Neural progenitor cell (in vitro differentiated cells): ENCODE measurements around the gene AARS2. TPM values are rescaled to one million over a fixed set of nuclear protein-coding genes. Genes with fewer than 3 reads are reported as not detected.
A peak's percentile ranks its signal among the peaks of the same experiment; 100 is the strongest.
"Not testable (repeated sequence)": the region's sequence is repeated elsewhere in the genome, so short reads cannot be mapped to it uniquely, and the experiment has no call there.

Source experiments
- DNase-seq: peaks from one replicate; pipeline ENCODE4 v3.0.0-alpha.2; 2016; ENCODE audit warnings: low spot score
- H2AFZ ChIP-seq: fragments of 200-600 bp; sonication (generic); replicated peaks from 2 replicates; pipeline ENCODE4 v1.6.1; 2016; ENCODE audit warnings: antibody characterized with exemption
- H3F3A ChIP-seq: fragments of 200-600 bp; sonication (generic); 2 replicates; pipeline ENCODE4 v1.6.1; 2016; ENCODE audit warnings: antibody characterized with exemption, low read depth
- H3K27ac ChIP-seq: fragments of 200-600 bp; sonication (generic); 2 replicates; pipeline ENCODE4 v1.5.1; 2016; ENCODE audit warnings: mild to moderate bottlenecking
- H3K27me3 ChIP-seq: fragments of 200-600 bp; sonication (generic); 2 replicates; pipeline ENCODE4 v1.6.1; 2016; ENCODE audit warnings: mild to moderate bottlenecking, moderate library complexity
- H3K36me3 ChIP-seq: fragments of 200-600 bp; sonication (generic); 2 replicates; pipeline ENCODE4 v1.5.1; 2016
- H3K4me1 ChIP-seq: fragments of 200-600 bp; sonication (generic); 2 replicates; pipeline ENCODE4 v1.6.1; 2016; ENCODE audit warnings: mixed run types
- H3K4me2 ChIP-seq: fragments of 200-600 bp; sonication (generic); 2 replicates; pipeline ENCODE4 v1.6.1; 2016
- H3K4me3 ChIP-seq: fragments of 200-600 bp; sonication (generic); 2 replicates; pipeline ENCODE4 v1.5.1; 2016
- H3K79me2 ChIP-seq: fragments of 200-600 bp; sonication (generic); 2 replicates; pipeline ENCODE4 v1.6.1; 2016; ENCODE audit warnings: low read depth
- H3K9ac ChIP-seq: fragments of 200-600 bp; sonication (generic); 2 replicates; pipeline ENCODE4 v1.6.1; 2016
- H3K9me3 ChIP-seq: fragments of 200-600 bp; sonication (generic); 2 replicates; pipeline ENCODE4 v1.5.1; 2016; ENCODE audit warnings: low read depth
- H4K20me1 ChIP-seq: fragments of 200-600 bp; sonication (generic); 2 replicates; pipeline ENCODE4 v1.6.1; 2016; ENCODE audit warnings: low read depth
- H3K27ac Mint-ChIP-seq: 3 replicates; pipeline ENCODE4 v1.8.0; 2021; ENCODE audit warnings: mixed read lengths
- H3K27me3 Mint-ChIP-seq: 2 replicates; pipeline ENCODE4 v1.8.0; 2022; ENCODE audit warnings: low read depth, mild to moderate bottlenecking, inconsistent platforms, moderate library complexity, mixed read lengths; ENCODE audit not compliant: insufficient read depth
- H3K36me3 Mint-ChIP-seq: 3 replicates; pipeline ENCODE4 v1.8.0; 2021; ENCODE audit warnings: mixed read lengths
- H3K4me1 Mint-ChIP-seq: 3 replicates; pipeline ENCODE4 v1.8.0; 2021; ENCODE audit warnings: mixed read lengths
- H3K4me3 Mint-ChIP-seq: 3 replicates; pipeline ENCODE4 v1.8.0; 2021; ENCODE audit warnings: mild to moderate bottlenecking, moderate library complexity, mixed read lengths
- H3K9me3 Mint-ChIP-seq: 3 replicates; pipeline ENCODE4 v1.8.0; 2020; ENCODE audit warnings: mixed read lengths
- EZH2 ChIP-seq: fragments of 200-600 bp; sonication (generic); IDR thresholded peaks from 2 replicates; pipeline ENCODE4 v1.6.1; 2017; ENCODE audit warnings: antibody characterized with exemption, mild to moderate bottlenecking, moderate library complexity
- EZH2phosphoT487 ChIP-seq: fragments of 200-600 bp; sonication (generic); IDR thresholded peaks from 2 replicates; pipeline ENCODE4 v1.6.1; 2017; ENCODE audit warnings: antibody characterized with exemption
- total RNA-seq: library from RNA; depleted of rRNA; stranded (reverse); fragments of >200 nt; gene quantifications from 2 replicates; pipeline ENCODE4 v1.2.3, GENCODE V29; 2015; ENCODE audit warnings: low replicate concordance
- TF ChIP-seq, protein P1 (sequence below): fragments of 200-600 bp; sonication (generic); IDR thresholded peaks from 2 replicates; pipeline ENCODE4 v1.5.1; 2017; ENCODE audit warnings: antibody characterized with exemption, mild to moderate bottlenecking

The AARS2 gene
- total RNA-seq, 1 donor from 2014 or later, result 16.1 TPM

DNA sequence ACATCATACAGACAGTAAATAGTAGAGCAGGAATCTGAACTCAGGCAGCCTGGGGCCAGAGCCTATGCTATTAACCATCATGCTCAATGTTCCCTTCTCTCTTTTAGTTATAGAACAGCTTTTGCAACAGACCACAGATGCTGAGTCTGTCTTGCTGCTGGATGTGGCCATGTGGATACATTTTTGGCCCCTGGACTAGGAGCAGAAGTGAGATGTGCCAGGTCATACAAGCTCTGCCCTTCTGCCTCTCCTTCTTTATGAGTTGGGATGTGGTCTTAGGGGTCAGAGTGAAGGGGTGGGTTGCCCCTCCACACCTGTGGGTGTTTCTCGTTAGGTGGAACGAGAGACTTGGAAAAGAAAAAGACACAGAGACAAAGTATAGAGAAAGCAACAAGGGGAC lies 14.6 kb upstream of the AARS2 start:
- no peaks in the 10 kb centered on the region for H3K9me3 ChIP-seq
- no peaks in the 10 kb centered on the region for H4K20me1 ChIP-seq
- H3K4me3 ChIP-seq, result peak overlapping the region; percentile 38
- Mint-ChIP-seq H3K4me3 (peak overlapping the region; percentile 39), H3K27me3 (peaks cover 6% of the 10 kb centered on the region), H3K4me1 (peaks cover 23% of the 10 kb centered on the region), H3K9me3 (no peaks in the 10 kb centered on the region), H3K36me3 (no peaks in the 10 kb centered on the region), H3K27ac (peak overlapping the region; percentile 24)
- DNase-seq, result no peak
- H3K4me2 ChIP-seq, result peak overlapping the region; percentile 76
- H3K27me3 ChIP-seq, result peaks cover 7% of the 10 kb centered on the region
- no peak overlapping the region for H3K27ac ChIP-seq
- H3K36me3 ChIP-seq, result no peaks in the 10 kb centered on the region
- no peak overlapping the region for H3K9ac ChIP-seq
- peak overlapping the region; percentile 38 for H2AFZ ChIP-seq
- H3K79me2 ChIP-seq, result no peaks in the 10 kb centered on the region
- TF ChIP-seq, protein P1, sequence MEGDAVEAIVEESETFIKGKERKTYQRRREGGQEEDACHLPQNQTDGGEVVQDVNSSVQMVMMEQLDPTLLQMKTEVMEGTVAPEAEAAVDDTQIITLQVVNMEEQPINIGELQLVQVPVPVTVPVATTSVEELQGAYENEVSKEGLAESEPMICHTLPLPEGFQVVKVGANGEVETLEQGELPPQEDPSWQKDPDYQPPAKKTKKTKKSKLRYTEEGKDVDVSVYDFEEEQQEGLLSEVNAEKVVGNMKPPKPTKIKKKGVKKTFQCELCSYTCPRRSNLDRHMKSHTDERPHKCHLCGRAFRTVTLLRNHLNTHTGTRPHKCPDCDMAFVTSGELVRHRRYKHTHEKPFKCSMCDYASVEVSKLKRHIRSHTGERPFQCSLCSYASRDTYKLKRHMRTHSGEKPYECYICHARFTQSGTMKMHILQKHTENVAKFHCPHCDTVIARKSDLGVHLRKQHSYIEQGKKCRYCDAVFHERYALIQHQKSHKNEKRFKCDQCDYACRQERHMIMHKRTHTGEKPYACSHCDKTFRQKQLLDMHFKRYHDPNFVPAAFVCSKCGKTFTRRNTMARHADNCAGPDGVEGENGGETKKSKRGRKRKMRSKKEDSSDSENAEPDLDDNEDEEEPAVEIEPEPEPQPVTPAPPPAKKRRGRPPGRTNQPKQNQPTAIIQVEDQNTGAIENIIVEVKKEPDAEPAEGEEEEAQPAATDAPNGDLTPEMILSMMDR, result no peak
- no peak for TF ChIP-seq EZH2phosphoT487
- TF ChIP-seq EZH2, result no peak
- H3F3A ChIP-seq, result no peaks in the 10 kb centered on the region
- H3K4me1 ChIP-seq, result peaks cover 13% of the 10 kb centered on the region

DNA sequence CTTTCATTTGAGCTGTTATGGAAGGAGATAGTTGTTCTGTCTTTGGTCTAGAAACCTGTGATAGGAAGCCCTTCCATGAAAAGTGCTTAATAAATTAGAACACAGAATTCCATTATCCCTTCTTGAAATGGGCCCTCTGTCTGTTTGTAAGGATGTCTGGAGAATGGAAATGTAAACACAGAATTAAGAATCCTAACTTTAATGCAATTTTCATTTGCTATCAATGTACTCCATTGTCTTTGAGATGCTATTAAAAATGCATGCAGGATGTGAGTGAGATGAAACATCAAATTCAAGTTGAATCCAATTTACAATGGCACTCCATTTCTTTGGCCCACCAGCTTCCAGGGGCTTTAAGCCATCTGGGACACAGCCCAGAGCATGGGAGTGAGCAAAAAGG lies 13.9 kb upstream of the AARS2 start:
- Histone ChIP-seq H3K27ac (no peak overlapping the region), H3K9me3 (no peaks in the 10 kb centered on the region), H3K4me2 (no peak overlapping the region), H3K4me3 (no peak overlapping the region), H3K27me3 (peaks cover 7% of the 10 kb centered on the region), H3K79me2 (no peaks in the 10 kb centered on the region), H3K9ac (no peak overlapping the region), H3K36me3 (no peaks in the 10 kb centered on the region), H3K4me1 (peaks cover 13% of the 10 kb centered on the region), H3F3A (no peaks in the 10 kb centered on the region), H2AFZ (no peak overlapping the region), H4K20me1 (no peaks in the 10 kb centered on the region)
- H3K9me3 Mint-ChIP-seq, result no peaks in the 10 kb centered on the region
- peaks cover 6% of the 10 kb centered on the region for H3K27me3 Mint-ChIP-seq
- peaks cover 17% of the 10 kb centered on the region for H3K4me1 Mint-ChIP-seq
- no peak overlapping the region for H3K4me3 Mint-ChIP-seq
- TF ChIP-seq, protein P1, result no peak
- TF ChIP-seq EZH2phosphoT487 (no peak), EZH2 (no peak)
- DNase-seq, result no peak
- no peak overlapping the region for H3K27ac Mint-ChIP-seq
- no peaks in the 10 kb centered on the region for H3K36me3 Mint-ChIP-seq

DNA sequence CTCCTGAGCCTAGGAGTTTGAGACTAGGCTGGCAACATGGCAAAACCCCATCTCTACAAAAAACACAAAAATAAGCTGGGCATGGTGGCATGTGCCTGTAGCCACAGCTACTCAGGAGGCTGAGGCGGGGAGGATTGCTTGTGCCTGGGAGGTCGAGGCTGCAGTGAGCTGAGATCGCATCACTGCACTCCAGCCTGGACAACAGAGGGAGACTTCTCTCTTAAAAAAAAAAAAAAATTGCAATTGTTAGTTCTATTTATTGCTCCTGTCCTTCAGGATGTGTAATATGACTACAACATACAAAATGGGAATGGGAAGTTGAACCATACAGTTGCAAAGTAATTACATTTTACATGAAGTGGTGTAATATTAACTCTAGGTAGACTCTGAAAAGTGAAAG lies 8.1 kb upstream of the AARS2 start:
- Histone ChIP-seq H3F3A (no peaks in the 10 kb centered on the region), H3K27ac (no peak overlapping the region), H3K9me3 (no peaks in the 10 kb centered on the region), H2AFZ (no peak overlapping the region), H3K27me3 (no peaks in the 10 kb centered on the region), H3K79me2 (no peaks in the 10 kb centered on the region), H3K4me1 (no peaks in the 10 kb centered on the region), H3K36me3 (no peaks in the 10 kb centered on the region), H3K9ac (no peak overlapping the region), H3K4me3 (no peak overlapping the region), H3K4me2 (no peak overlapping the region), H4K20me1 (no peaks in the 10 kb centered on the region)
- no peaks in the 10 kb centered on the region for H3K9me3 Mint-ChIP-seq
- TF ChIP-seq, protein P1, result no peak
- no peak for TF ChIP-seq EZH2phosphoT487
- no peak for TF ChIP-seq EZH2
- no peaks in the 10 kb centered on the region for H3K36me3 Mint-ChIP-seq
- no peak overlapping the region for H3K4me3 Mint-ChIP-seq
- H3K4me1 Mint-ChIP-seq, result peaks cover 2% of the 10 kb centered on the region
- no peaks in the 10 kb centered on the region for H3K27me3 Mint-ChIP-seq
- H3K27ac Mint-ChIP-seq, result no peak overlapping the region
- DNase-seq, result no peak

DNA sequence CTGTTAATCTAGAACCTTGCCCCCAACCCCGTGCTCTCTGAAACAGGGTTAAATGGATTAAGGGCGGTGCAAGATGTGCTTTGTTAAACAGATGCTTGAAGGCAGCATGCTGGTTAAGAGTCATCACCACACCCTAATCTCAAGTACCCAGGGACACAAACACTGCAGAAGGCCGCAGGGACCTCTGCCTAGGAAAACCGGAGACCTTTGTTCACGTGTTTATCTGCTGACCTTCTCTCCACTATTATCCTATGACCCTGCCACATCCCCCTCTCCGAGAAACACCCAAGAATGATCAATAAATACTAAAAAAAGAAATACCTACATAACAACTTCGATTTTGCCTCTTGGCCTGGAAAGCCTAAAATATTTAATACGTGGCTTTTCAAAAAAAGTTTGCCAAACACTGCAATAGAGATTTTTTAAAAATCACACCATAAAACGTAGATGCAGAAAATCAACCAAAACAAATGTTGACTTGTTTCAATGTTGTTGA lies 4.0 kb upstream of the AARS2 start:
- not testable (repeated sequence) for H3K27me3 ChIP-seq, H3K27me3 Mint-ChIP-seq, H3K9ac ChIP-seq, H3K4me3 Mint-ChIP-seq, DNase-seq, H3K36me3 Mint-ChIP-seq, H3K79me2 ChIP-seq, H3K36me3 ChIP-seq, H3K4me1 Mint-ChIP-seq, H3K4me3 ChIP-seq, H3K9me3 ChIP-seq, H3K4me1 ChIP-seq, H3K27ac Mint-ChIP-seq, H3K27ac ChIP-seq, H2AFZ ChIP-seq, H3K4me2 ChIP-seq, H3F3A ChIP-seq, H3K9me3 Mint-ChIP-seq, H4K20me1 ChIP-seq
